ENCODE data around the gene TP63. TPM values are rescaled to one million over a fixed set of nuclear protein-coding genes. Genes with fewer than 3 reads are reported as not detected.

Gene TP63
- total RNA-seq, 1 donor from 2014 or later, result 122 TPM

GRCh38 chr3:189786479-189787064 is 155.4 kb downstream of the TP63 start:
- Histone ChIP-seq H3K36me3 (ENCODE audit: control insufficient read depth, insufficient read depth, low read length) (no peaks in the 10 kb centered on the region), H3K27me3 (ENCODE audit: control insufficient read depth, insufficient read depth, low read length) (no peaks in the 10 kb centered on the region), H3K4me3 (ENCODE audit: low read depth, low read length) (no peak overlapping the region)
- DNase-seq (ENCODE audit: low read depth) (no peak), FAIRE-seq (no peak)
- no peak for TF ChIP-seq CTCF (IDR thresholded peaks at IDR 0.05; ENCODE audit: insufficient read depth, low read length, severe bottlenecking)

GRCh38 chr3:189787191-189787590 is 156.0 kb downstream of the TP63 start:
- no peak for DNase-seq (ENCODE audit: low read depth)
- no peak for FAIRE-seq
- H3K36me3 ChIP-seq (ENCODE audit: control insufficient read depth, insufficient read depth, low read length), result no peaks in the 10 kb centered on the region
- H3K4me3 ChIP-seq (ENCODE audit: low read depth, low read length), result no peak overlapping the region
- no peak for TF ChIP-seq CTCF (IDR thresholded peaks at IDR 0.05; ENCODE audit: insufficient read depth, low read length, severe bottlenecking)
- no peaks in the 10 kb centered on the region for H3K27me3 ChIP-seq (ENCODE audit: control insufficient read depth, insufficient read depth, low read length)

GRCh38 chr3:189787632-189788031 is 156.4 kb downstream of the TP63 start:
- TF ChIP-seq CTCF (IDR thresholded peaks at IDR 0.05; ENCODE audit: insufficient read depth, low read length, severe bottlenecking), result no peak
- H3K36me3 ChIP-seq (ENCODE audit: control insufficient read depth, insufficient read depth, low read length), result no peaks in the 10 kb centered on the region
- no peaks in the 10 kb centered on the region for H3K27me3 ChIP-seq (ENCODE audit: control insufficient read depth, insufficient read depth, low read length)
- FAIRE-seq, result no peak
- H3K4me3 ChIP-seq (ENCODE audit: low read depth, low read length), result no peak overlapping the region
- DNase-seq (ENCODE audit: low read depth), result peak; percentile 60

- TF ChIP-seq CTCF (IDR thresholded peaks at IDR 0.05; ENCODE audit: insufficient read depth, low read length, severe bottlenecking), result no peak
- DNase-seq (ENCODE audit: low read depth) (peak; percentile 89), FAIRE-seq (no peak)
- peak overlapping the region; percentile 58 for H3K4me3 ChIP-seq (ENCODE audit: low read depth, low read length)
- H3K36me3 ChIP-seq (ENCODE audit: control insufficient read depth, insufficient read depth, low read length), result no peaks in the 10 kb centered on the region
- H3K27me3 ChIP-seq (ENCODE audit: control insufficient read depth, insufficient read depth, low read length), result no peaks in the 10 kb centered on the region
Measured at GRCh38 chr3:189789432-189789831, 158.2 kb downstream of the TP63 start.

GRCh38 chr3:189790658-189791057 is 159.5 kb downstream of the TP63 start:
- Histone ChIP-seq H3K4me3 (ENCODE audit: low read depth, low read length) (peak overlapping the region; percentile 58), H3K27me3 (ENCODE audit: control insufficient read depth, insufficient read depth, low read length) (no peaks in the 10 kb centered on the region), H3K36me3 (ENCODE audit: control insufficient read depth, insufficient read depth, low read length) (no peaks in the 10 kb centered on the region)
- peak; percentile 12 for TF ChIP-seq CTCF (IDR thresholded peaks at IDR 0.05; ENCODE audit: insufficient read depth, low read length, severe bottlenecking)
- no peak for DNase-seq (ENCODE audit: low read depth)
- no peak for FAIRE-seq

All from bronchial epithelial cell (primary cell).